Measurements from ENCODE around the gene TK1.
"Not testable (repeated sequence)": the region's sequence is repeated elsewhere in the genome, so short reads cannot be mapped to it uniquely, and the experiment has no call there.

TK1 gene

GRCh38 chr17:78186692-78187595 lies at the start of gene TK1, which contains the start of gene AFMID:
TSS of gene TK1 (minus strand) at chr17:78187052. CDS start at chr17:78186994, 58 bp downstream.
TSS of gene AFMID (plus strand) at chr17:78187362. CDS start at chr17:78187371, 9 bp downstream.
- DNase-seq (ENCODE audit: low read depth in 3 of 3): peak; percentile 95

GRCh38 chr17:78235885-78236284 lies 49.0 kb upstream of the TK1 start:
- DNase-seq (ENCODE audit: low read depth in 3 of 3): no peak

- DNase-seq (ENCODE audit: low read depth in 3 of 3): not testable (repeated sequence)
These were observed 48.2 kb upstream of the TK1 start for GRCh38 chr17:78235022-78235421.

GRCh38 chr17:78234261-78234865 lies 47.5 kb upstream of the TK1 start:
- DNase-seq (ENCODE audit: low read depth in 3 of 3): no peak

- no peak for DNase-seq (ENCODE audit: low read depth in 3 of 3)
These were observed 46.8 kb upstream of the TK1 start for GRCh38 chr17:78233678-78234077.

- DNase-seq (ENCODE audit: low read depth in 3 of 3): no peak
These were observed 46.0 kb upstream of the TK1 start for GRCh38 chr17:78232859-78233173.

GRCh38 chr17:78231991-78232858 lies 45.4 kb upstream of the TK1 start:
- no peak for DNase-seq (ENCODE audit: low read depth in 3 of 3)

- DNase-seq (ENCODE audit: low read depth in 3 of 3): no peak
These were observed 44.4 kb upstream of the TK1 start, which contains the start of gene TMEM235 for GRCh38 chr17:78230996-78231935. TSS of gene TMEM235 (plus strand) at chr17:78231631. CDS start at chr17:78232024, 393 bp downstream.

- DNase-seq (ENCODE audit: low read depth in 3 of 3): no peak
These were observed 43.6 kb upstream of the TK1 start for GRCh38 chr17:78230252-78230962.

- DNase-seq (ENCODE audit: low read depth in 3 of 3): no peak
These were observed 41.3 kb upstream of the TK1 start for GRCh38 chr17:78228176-78228575.

- no peak for DNase-seq (ENCODE audit: low read depth in 3 of 3)
These were observed 40.6 kb upstream of the TK1 start for GRCh38 chr17:78227455-78227916.

- DNase-seq (ENCODE audit: low read depth in 3 of 3): no peak
These were observed 40.1 kb upstream of the TK1 start for GRCh38 chr17:78226759-78227454.

- no peak for DNase-seq (ENCODE audit: low read depth in 3 of 3)
These were observed 39.4 kb upstream of the TK1 start for GRCh38 chr17:78226055-78226758.

- DNase-seq (ENCODE audit: low read depth in 3 of 3): no peak
These were observed 38.4 kb upstream of the TK1 start for GRCh38 chr17:78225088-78225865.

- no peak for DNase-seq (ENCODE audit: low read depth in 3 of 3)
These were observed 37.6 kb upstream of the TK1 start for GRCh38 chr17:78224231-78225087.

- no peak for DNase-seq (ENCODE audit: low read depth in 3 of 3)
These were observed 36.9 kb upstream of the TK1 start for GRCh38 chr17:78223765-78224164.

GRCh38 chr17:78223061-78223460 lies 36.2 kb upstream of the TK1 start:
- DNase-seq (ENCODE audit: low read depth in 3 of 3): no peak

All from stimulated activated CD4-positive, alpha-beta T cell treated with anti-CD3 and anti-CD28 coated beads, TNF-alpha, amount 100 ng/mL, for 48 hours (primary cell).